ENCODE results near the gene KRT10. TPM values are rescaled to one million over a fixed set of nuclear protein-coding genes. Genes with fewer than 3 reads are reported as not detected.

The KRT10 gene
- polyA plus RNA-seq, 4 donors: 18.7 to 51.3 (median 36.8) TPM

DNA sequence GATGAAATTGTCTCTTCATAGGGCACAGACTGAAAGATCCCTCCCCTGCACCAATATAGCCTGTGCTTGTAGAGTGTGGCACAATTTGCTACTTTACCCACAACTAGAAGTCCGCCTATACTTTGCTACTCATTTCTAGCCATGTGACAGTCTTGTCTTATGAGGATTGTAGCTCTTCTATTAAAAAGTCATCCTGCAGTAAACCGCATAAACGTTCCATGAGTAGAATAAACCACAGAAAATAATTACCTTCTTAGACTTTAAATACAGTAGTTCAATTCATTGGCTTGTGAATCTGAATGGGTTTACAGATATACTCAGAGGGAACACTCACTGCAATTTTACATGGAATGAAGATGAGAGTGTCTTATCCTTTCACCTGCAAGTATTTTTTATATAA is 44.4 kb downstream of the KRT10 start:
- H3K27me3 ChIP-seq (ENCODE audit: control insufficient read depth in 3 of 3, insufficient read depth in 3 of 3, low read length in 3 of 3): peaks cover 0 to 18% (median 7%) of the 10 kb centered on the region in 3 donors
- no peaks in the 10 kb centered on the region for H3K36me3 ChIP-seq (ENCODE audit: control insufficient read depth in 3 of 3, insufficient read depth in 2 of 3, low read depth in 1 of 3, low read length in 3 of 3)
- WGBS, 3 donors: 86 to 88% (median 88%) methylated on average over 3 of the region's 3 CpGs
- no peak overlapping the region for H3K27ac ChIP-seq (ENCODE audit: low read depth in 1 of 3, low read length in 2 of 3)
- FAIRE-seq: no peak
- no peak for DNase-seq
- H3K4me1 ChIP-seq (ENCODE audit: control insufficient read depth in 3 of 3, insufficient read depth in 2 of 3, low read depth in 1 of 3, low read length in 2 of 3): no peaks in the 10 kb centered on the region
- H3K4me3 ChIP-seq (ENCODE audit: low read depth in 1 of 3, low read length in 3 of 3): no peak overlapping the region
- H3K9me3 ChIP-seq (ENCODE audit: control insufficient read depth in 2 of 2, insufficient read depth in 1 of 2, low read depth in 1 of 2, low read length in 1 of 2): no peaks in the 10 kb centered on the region

DNA sequence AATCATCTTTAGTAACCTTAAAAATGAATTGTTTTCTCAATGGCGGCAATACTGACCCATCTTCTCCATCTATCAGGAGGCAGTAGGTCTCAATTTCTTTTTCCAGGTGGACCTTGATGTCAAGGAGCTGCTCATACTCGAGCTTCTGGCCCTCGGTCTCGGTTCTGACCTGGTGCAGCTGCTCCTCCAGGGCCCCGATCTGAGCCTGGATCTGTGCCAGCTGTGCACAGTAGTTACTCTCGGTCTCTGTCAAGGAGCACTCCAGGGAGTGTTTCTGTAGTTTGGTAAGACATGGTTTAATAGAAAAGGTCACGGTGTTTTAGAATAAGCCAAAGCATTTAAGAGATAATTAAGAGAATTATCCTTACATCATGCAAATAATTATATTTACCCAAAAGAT is 45.0 kb downstream of the KRT10 start:
- no peaks in the 10 kb centered on the region for H3K9me3 ChIP-seq (ENCODE audit: control insufficient read depth in 2 of 2, insufficient read depth in 1 of 2, low read depth in 1 of 2, low read length in 1 of 2)
- H3K27me3 ChIP-seq (ENCODE audit: control insufficient read depth in 3 of 3, insufficient read depth in 3 of 3, low read length in 3 of 3): peaks cover 0 to 18% (median 7%) of the 10 kb centered on the region in 3 donors
- no peaks in the 10 kb centered on the region for H3K4me1 ChIP-seq (ENCODE audit: control insufficient read depth in 3 of 3, insufficient read depth in 2 of 3, low read depth in 1 of 3, low read length in 2 of 3)
- H3K36me3 ChIP-seq (ENCODE audit: control insufficient read depth in 3 of 3, insufficient read depth in 2 of 3, low read depth in 1 of 3, low read length in 3 of 3): no peaks in the 10 kb centered on the region
- no peak overlapping the region for H3K4me3 ChIP-seq (ENCODE audit: low read depth in 1 of 3, low read length in 3 of 3)
- FAIRE-seq (no peak), DNase-seq (no peak)
- no peak overlapping the region for H3K27ac ChIP-seq (ENCODE audit: low read depth in 1 of 3, low read length in 2 of 3)
- 55 to 63% (median 61%) methylated on average over 7 of the region's 7 CpGs for WGBS, 3 donors

DNA sequence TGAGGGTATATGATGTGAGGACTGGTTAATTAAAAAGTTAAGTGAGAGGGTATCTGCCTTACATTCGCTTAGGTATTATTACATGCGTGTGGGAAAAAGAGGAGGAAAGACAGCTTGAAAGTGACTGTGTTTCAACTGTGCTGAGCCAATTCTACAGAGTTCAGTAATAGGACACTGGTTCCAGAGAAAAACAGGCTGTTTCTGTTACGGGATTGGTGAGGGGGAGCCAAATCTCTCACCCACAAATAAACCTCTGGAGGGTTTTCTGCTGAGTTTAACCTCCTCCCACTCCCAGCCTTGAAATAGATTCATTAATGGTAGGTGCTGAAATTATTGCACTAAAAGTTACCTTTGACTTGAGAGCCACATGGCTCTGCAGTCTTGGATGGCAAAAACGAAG is 46.5 kb downstream of the KRT10 start:
- Histone ChIP-seq H3K27ac (ENCODE audit: low read depth in 1 of 3, low read length in 2 of 3) (no peak overlapping the region), H3K27me3 (ENCODE audit: control insufficient read depth in 3 of 3, insufficient read depth in 3 of 3, low read length in 3 of 3) (peaks cover 0 to 23% (median 11%) of the 10 kb centered on the region in 3 donors), H3K9me3 (ENCODE audit: control insufficient read depth in 2 of 2, insufficient read depth in 1 of 2, low read depth in 1 of 2, low read length in 1 of 2) (no peaks in the 10 kb centered on the region), H3K36me3 (ENCODE audit: control insufficient read depth in 3 of 3, insufficient read depth in 2 of 3, low read depth in 1 of 3, low read length in 3 of 3) (no peaks in the 10 kb centered on the region), H3K4me3 (ENCODE audit: low read depth in 1 of 3, low read length in 3 of 3) (no peak overlapping the region), H3K4me1 (ENCODE audit: control insufficient read depth in 3 of 3, insufficient read depth in 2 of 3, low read depth in 1 of 3, low read length in 2 of 3) (no peaks in the 10 kb centered on the region)
- FAIRE-seq (no peak), DNase-seq (no peak)
- WGBS, 3 donors: 71 to 81% (median 80%) methylated on average over 4 of the region's 4 CpGs

DNA sequence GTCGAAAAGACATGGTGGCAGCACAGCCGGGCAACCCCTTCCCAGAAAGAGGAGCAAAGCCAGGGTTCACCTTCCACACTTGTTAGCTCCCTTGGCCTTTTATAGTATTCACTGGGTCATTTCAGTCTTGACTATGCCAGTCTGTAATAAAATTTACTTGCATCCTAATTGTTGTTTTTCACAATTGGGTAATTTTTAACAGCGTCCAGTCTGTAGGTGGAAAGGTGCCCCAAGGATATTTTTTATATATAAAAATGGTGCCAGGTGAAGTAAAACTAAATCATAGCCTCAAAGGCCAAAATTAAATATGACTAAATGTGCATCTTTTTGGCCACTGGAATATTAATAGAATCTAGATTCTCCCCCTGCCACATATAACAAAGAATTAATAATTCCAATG is 50.3 kb downstream of the KRT10 start, which contains the start of gene KRT26:
Gene KRT26 (minus strand): TSS at position 101 of the 400 bp plus-strand sequence. CDS start 88 bp downstream, at position 13.
- FAIRE-seq: no peak

More for the DNA sequence above, 50.3 kb downstream of the KRT10 start, which contains the start of gene KRT26:
- H3K4me3 ChIP-seq (ENCODE audit: low read depth in 1 of 3, low read length in 3 of 3): no peak within 1 kb of the TSS
- no peaks in the 10 kb centered on the region for H3K36me3 ChIP-seq (ENCODE audit: control insufficient read depth in 3 of 3, insufficient read depth in 2 of 3, low read depth in 1 of 3, low read length in 3 of 3)
- no peak within 1 kb of the TSS for H3K27ac ChIP-seq (ENCODE audit: low read depth in 1 of 3, low read length in 2 of 3)
- H3K9me3 ChIP-seq (ENCODE audit: control insufficient read depth in 2 of 2, insufficient read depth in 1 of 2, low read depth in 1 of 2, low read length in 1 of 2): no peaks in the 10 kb centered on the region
- DNase-seq: no peak
- H3K4me1 ChIP-seq (ENCODE audit: control insufficient read depth in 3 of 3, insufficient read depth in 2 of 3, low read depth in 1 of 3, low read length in 2 of 3): no peaks in the 10 kb centered on the region
- peaks cover 0 to 9% (median 4%) of the 10 kb centered on the region in 3 donors for H3K27me3 ChIP-seq (ENCODE audit: control insufficient read depth in 3 of 3, insufficient read depth in 3 of 3, low read length in 3 of 3)
- 73 to 92% (median 84%) methylated on average over 3 of the region's 3 CpGs for WGBS, 3 donors

Other genes with a start within 250 kb of the KRT10 start
- gene SMARCE1, start 174.8 kb downstream of the KRT10 start, polyA plus RNA-seq: 100 to 1,000 TPM in 1 of 4 donors, 10 to 100 TPM in 3; 75.4 to 116 (median 85.5) TPM
- 1 to 10 TPM; 1.2 to 5.1 (median 2.9) TPM for gene KRT222, start 157.4 kb downstream of the KRT10 start, polyA plus RNA-seq
- gene KRT24, start 118.9 kb downstream of the KRT10 start, polyA plus RNA-seq: under 1 TPM in 1 of 4 donors, not detected in 3; 0.48 TPM
- gene KRT25, start 67.3 kb downstream of the KRT10 start, polyA plus RNA-seq: under 1 TPM in 1 of 4 donors, not detected in 3; 0.04 TPM
- not detected for gene KRT26, start 50.4 kb downstream of the KRT10 start, polyA plus RNA-seq
- gene KRT27, start 40.1 kb downstream of the KRT10 start, polyA plus RNA-seq: under 1 TPM in 1 of 4 donors, not detected in 3; 0.03 TPM
- gene KRT28, start 22.7 kb downstream of the KRT10 start, polyA plus RNA-seq: not detected
- gene KRT12, start 44.6 kb upstream of the KRT10 start, polyA plus RNA-seq: 1 to 10 TPM in 2 of 4 donors, under 1 TPM in 2; 0.28 to 9.2 (median 3.1) TPM
- 1,000 to 10,000 TPM in 1 of 4 donors, 100 to 1,000 TPM in 2, 10 to 100 TPM in 1; 66.8 to 1,534 (median 545) TPM for gene KRT20, start 62.6 kb upstream of the KRT10 start, polyA plus RNA-seq
- under 1 TPM in 2 of 4 donors, not detected in 2; 0.66 to 0.82 TPM for gene KRT23, start 115.0 kb upstream of the KRT10 start, polyA plus RNA-seq
- under 1 TPM in 2 of 4 donors, not detected in 2; 0.03 to 0.04 TPM for gene KRT39, start 144.3 kb upstream of the KRT10 start, polyA plus RNA-seq
- under 1 TPM in 3 of 4 donors, not detected in 1; 0.10 to 0.45 (median 0.12) TPM for gene KRT40, start 161.7 kb upstream of the KRT10 start, polyA plus RNA-seq
- not detected for gene KRTAP3-3, start 171.6 kb upstream of the KRT10 start, polyA plus RNA-seq
- not detected for gene KRTAP3-2, start 177.3 kb upstream of the KRT10 start, polyA plus RNA-seq
- gene KRTAP3-1, start 186.5 kb upstream of the KRT10 start, polyA plus RNA-seq: not detected
- gene KRTAP1-5, start 204.6 kb upstream of the KRT10 start, polyA plus RNA-seq: under 1 TPM in 1 of 4 donors, not detected in 3; 0.04 TPM
- gene KRTAP1-4, start 207.6 kb upstream of the KRT10 start, polyA plus RNA-seq: not detected
- gene KRTAP1-3, start 212.3 kb upstream of the KRT10 start, polyA plus RNA-seq: not detected
- not detected for gene KRTAP1-1, start 218.8 kb upstream of the KRT10 start, polyA plus RNA-seq
- not detected for gene KRTAP2-1, start 224.7 kb upstream of the KRT10 start, polyA plus RNA-seq
- gene KRTAP2-2, start 232.6 kb upstream of the KRT10 start, polyA plus RNA-seq: not detected
- not detected for gene KRTAP2-3, start 237.5 kb upstream of the KRT10 start, polyA plus RNA-seq
- not detected for gene KRTAP2-4, start 243.3 kb upstream of the KRT10 start, polyA plus RNA-seq